HG03520 (cell line): ENCODE results near the gene RFX3.
A peak's percentile ranks its signal among the peaks of the same experiment; 100 is the strongest.
"Not testable (repeated sequence)": the region's sequence is repeated elsewhere in the genome, so short reads cannot be mapped to it uniquely, and the experiment has no call there.

Experiments used
- ATAC-seq: cut with Tn5 transposase; IDR thresholded peaks from one replicate; pipeline ENCODE4 v1.9.1; 2021; ENCODE audit warnings: mild to moderate bottlenecking, moderate library complexity; ENCODE audit not compliant: unreplicated experiment

Gene RFX3

DNA sequence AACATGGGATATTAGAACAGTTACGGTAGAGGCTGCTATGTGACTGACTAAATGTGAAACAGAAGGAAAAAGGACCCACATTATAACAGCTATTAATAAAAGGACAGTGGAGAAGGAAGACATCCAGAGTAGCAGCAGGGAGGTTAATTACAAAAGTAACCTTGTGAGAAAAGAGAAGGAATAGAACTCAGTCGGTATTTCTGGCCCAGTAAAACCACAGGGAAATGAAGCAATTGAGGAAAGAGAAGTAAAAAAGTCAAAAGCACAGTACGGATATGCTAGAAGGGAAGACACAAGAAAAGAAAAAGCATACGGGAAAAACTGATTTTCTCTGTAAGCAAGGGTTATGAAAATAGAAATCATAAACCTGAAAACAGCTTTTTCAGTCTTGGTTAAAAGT is 164.7 kb downstream of the RFX3 start:
- no peak for ATAC-seq

DNA sequence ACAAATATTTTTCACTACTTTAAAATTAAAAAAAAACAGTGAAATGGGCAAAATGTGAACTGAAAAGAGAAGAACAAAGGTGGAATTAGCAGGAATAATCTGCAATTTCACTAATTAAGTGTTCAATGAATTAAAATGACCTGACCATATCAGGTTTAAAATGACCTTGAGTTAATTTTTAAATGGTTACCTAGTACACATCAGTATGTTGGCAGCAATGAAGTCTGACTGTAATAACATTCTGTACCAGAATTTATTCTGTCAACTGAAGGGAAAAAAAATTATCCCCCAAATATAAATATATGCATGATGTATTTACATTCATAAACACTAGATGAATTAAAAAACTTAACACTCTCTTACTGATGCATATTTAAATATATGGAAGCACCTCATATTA is 165.6 kb downstream of the RFX3 start:
- no peak for ATAC-seq

DNA sequence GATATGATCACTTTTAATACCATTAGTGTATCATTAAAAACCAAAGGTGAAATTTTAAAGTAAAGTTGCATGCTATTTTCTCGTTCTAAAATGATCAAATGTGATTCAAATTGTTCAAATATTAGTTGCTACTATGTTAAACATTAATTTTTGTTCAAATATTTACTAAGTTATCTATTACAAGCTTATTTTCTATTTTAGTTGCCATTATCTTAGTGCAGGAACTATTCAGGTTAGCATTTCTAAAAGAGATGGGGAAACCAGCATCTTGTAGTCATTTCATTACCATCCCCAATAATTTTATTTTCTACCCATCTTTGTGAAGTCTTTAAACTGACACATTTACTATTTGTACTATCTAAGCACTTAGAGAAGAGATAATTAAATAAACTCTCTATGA is 166.0 kb downstream of the RFX3 start:
- no peak for ATAC-seq

DNA sequence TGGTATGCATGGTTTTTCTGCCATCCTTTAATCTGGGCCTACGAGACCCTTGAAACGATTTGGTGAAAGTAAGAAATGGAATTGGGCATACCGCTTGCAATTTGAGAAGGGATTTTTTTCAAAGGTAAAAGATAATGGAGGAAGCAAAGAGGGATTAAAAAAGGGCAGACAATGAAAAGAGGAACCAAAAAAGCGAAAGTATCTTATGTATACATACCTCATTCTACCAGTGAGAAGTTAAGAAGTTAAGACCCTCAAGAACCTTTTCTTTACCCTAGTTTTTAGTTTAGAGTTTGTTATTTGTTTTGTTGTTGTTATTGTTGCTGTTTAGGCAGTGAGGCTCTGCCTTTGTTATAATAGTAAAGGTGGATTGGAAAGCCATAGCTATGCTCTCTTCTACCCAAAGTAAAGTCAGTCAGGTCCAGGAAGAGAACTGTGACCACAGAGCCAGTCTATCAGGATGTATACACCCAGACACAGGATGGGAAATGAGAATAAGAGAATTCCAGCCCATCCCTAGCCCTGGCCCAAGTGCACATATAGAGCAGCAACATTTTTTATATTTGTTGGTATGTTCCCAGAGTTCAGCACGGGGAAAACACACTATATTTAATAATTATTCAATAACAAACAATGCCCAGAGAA is 166.6 kb downstream of the RFX3 start:
- ATAC-seq = no peak

DNA sequence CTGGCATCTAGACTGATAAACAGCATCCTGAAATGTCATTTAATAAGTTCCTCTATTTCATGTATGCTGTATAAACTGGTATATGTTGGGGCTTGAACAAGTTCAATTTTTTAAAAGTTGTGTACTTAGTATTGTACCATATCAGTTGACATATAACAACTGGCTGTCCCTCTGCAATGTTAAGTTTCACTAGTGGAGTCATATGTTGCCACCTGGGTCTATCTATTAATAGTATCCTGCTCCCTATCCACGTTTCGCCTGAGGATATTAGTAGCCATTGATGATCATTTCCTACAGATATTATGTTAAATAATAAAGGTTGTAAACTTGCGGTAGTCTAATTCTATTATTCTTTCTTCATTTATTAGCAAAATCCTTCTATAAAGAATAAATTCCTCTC is 177.6 kb downstream of the RFX3 start:
- ATAC-seq = no peak

DNA sequence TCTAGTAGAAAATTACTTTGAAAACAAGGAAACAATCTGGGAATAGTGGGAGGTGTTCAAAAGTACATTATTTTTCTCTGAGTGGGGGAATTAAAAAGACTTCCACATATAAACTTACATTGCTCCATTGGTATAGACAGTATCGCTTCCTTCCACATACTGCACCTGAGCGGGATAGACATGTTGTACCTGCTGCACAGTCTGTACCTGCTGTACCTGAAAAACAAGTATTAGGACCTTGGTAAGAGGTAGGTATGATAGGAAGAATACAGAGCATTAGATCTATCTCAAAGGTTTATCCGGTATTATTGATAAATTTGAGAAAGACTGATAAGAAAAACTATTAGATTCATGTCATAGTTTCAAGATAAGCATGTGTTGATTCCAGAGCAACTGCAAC is 179.3 kb downstream of the RFX3 start:
- no peak for ATAC-seq

DNA sequence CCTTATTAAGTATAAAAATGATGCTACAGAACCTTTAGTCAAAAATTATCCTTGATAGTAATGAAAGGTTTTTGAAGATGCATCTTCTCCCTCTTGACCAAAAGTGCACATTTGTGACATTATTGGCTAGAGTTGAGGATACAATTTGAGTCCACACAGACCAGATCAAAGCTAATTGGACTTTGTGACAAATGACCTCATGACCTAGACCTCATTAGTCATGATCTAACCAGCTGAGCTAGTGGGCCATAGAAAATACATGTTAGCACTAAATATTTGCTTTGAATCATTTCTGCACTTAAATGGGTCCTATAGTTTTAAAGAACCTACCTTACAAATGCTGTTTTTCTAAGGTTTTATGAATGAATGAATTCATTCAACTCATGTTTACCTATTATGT is 182.1 kb downstream of the RFX3 start:
- ATAC-seq = no peak

DNA sequence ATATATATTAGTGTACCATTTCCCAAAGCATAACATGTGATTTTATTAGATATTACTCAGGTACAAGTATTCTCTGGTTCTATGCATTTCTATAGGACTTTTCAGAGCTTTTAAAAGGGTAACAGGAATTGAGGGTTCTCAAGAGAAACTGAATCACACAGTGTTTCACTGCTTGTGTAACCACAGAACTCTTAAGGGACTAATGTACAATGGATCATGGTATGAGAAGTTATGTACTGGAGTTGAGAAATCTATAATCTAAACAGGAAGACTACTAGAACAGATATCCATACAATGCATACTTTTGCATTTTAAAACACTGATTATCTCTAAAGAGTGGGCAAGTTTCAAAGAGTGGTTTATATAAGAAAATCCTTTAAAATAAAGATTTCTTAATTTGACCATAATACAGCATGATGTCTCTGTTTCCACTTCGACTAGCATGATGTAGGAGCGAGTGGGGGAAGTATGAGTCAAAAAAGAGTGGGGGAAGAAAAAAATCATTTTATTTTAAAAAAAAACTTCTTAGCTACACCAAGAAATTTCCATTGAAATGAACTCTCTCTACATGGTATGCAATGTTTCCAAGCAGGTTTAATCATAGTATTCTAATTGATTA is 183.5 kb downstream of the RFX3 start:
- ATAC-seq = no peak

DNA sequence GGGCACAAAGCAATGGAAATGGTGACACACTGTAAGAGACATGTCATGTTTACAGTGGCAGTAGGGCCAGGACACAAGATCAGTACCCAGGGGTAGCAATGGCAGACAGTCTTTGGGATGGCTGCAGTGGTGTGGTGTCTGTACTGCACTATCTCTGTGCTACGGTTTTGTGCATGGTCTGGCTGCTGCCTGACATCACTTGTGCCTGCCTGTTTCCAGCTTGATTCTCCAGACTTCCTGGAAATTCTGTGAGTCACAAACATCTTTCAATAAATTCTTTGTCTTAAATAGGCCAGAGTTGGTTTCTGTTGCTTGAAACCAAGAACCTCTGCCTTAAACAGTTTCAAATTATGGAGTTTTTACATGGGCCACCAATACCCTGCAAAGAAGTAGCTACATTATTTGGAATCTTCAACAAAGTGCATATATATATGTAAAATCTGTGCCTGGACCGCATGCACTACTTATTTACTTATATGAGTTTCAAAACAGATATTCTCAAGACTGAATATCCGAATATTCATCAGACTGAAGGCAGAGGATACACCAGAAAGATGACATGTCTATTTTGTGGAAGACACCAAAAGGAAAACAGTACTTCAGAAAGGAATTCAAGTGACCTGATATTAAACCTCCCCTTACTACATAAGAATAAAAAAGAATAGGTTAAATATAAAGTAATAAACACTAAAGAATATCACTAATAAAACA is 188.1 kb downstream of the RFX3 start:
- no peak for ATAC-seq

DNA sequence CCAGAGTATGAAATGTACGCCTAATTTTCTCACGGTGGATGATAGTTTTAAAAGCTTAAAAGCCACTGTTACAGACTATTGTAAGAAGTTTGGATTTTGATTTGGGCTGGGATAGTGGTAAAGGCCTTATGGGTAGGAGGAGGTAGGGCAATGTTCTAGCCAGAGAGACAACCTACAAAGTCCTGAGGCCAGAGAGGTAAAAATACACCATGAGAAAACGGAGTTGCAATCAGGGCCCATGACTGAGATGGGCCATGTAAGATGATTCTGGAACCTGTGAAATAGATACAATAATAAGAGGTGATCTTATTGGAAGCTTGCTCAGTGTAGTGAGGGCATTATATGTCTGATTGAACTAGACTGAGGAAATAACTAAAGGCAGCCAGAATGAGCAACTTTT is 188.8 kb downstream of the RFX3 start:
- ATAC-seq = no peak

DNA sequence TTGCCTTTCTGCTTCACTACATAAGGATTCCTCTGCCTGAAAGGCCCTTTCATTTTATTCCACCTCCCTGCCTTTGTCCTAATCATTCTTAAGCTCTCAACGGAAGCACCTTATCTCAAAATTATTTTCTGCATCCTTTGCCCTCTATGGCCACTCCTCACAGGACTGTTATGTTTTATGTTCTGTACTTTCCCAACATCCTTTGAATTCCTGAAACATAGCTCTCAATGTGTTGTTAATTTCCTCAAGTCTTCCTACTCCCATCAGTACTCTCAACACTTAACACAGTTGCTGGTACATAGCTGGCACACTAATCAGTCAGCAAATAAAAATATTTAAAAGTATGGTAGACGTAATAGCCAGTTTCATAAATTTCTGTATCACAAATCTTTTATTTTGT is 193.0 kb downstream of the RFX3 start:
- ATAC-seq = no peak

DNA sequence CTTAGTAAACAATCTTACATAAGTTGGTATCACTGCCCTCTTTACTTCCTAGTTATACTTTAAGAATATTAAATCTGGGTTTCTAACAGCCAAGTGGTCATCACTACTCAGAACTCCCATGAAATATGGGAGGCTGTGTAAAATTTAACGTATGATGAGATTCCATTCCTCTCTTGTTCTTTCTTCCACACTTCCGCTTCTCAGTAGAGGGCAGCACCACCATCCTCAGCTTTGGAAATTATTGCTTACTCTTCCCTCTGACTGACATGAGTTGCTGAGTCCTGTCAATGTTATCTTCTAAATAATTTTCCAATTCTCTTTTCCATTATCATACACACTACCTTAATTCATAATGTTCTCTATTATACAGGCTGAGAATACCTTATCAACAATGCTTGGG is 194.0 kb downstream of the RFX3 start:
- ATAC-seq = no peak

DNA sequence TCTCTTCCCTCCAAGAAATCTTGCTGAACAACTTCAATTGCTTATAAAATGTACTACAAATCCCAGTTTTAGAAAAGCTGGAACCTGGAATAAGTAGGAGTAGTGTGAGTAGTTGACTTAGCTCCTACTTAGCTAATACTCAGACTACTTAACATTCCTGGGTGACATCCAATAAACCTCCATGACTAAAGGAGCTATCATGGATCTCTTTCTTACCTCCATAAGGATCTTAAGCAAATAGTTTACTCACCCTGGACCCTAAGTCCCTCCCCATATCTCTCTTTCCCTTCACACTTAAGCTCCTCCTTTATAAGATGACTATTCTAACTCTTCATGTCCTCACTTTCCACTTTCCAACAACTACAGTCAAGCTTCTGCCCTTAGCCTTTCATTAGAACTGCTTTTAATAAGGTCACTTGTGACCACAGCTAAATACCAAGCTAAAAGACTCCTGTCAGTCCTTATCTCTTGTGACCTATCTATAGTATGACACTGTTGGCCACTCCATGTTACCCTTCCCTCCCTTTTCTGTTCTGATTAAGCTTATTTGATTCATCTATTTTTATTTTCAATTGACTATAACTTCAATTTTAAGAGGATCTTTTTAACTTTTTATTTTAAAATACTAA is 194.9 kb downstream of the RFX3 start:
- ATAC-seq = no peak

DNA sequence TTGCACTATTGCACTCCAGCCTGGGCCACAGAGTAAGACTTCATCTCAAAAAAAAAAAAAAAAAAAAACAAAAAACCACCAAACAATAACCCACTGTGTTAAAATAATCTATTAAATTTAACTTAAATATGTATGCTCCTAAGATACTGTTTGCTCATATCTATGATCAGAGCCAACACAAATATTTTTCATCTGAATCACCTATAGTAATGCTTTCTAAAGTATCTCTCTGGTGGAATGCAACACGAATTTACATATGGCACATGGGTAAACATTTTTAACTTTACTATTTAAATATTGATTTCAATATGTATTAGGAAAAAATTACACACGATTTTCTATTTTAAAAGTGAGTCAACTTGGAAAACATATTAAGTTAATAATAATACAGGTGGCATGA is 196.4 kb downstream of the RFX3 start:
- no peak for ATAC-seq

DNA sequence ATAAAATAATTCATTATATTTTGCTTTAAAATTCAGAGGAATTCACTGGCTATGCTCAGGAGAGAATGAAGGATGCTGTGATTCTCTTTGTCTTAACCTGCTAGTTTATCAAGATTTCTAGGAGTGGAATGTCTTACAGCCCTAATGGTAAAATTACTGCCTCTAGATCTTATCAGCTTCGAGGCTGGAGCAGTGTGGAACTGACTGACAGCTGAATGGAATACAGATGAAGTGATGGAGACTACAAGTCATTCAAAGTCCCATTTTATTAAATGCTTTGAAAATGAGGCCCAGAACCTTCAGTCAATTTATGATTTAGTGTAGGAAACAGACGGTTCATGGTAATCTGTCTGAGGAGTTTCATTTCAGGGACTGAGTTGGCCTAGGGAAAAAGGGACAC is 202.1 kb downstream of the RFX3 start:
- no peak for ATAC-seq

DNA sequence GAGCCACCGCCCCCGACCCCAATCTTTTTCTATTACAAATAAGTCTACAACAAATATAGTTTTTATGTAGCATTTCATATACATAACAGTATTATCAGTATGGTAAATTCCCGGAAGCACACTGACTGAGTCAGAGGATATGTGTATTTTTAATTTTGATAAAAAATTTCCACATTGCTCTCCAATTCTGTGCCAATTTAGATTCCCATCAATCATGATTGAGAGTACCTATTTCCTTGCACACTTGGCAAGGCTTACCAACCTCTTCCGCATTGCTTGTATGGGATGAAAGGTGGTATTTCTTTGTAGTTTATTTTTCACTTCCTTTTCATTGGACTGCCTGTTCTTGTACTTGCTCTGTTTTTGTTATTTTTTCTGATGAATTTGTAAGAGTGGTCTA is 204.6 kb downstream of the RFX3 start:
- ATAC-seq = no peak

DNA sequence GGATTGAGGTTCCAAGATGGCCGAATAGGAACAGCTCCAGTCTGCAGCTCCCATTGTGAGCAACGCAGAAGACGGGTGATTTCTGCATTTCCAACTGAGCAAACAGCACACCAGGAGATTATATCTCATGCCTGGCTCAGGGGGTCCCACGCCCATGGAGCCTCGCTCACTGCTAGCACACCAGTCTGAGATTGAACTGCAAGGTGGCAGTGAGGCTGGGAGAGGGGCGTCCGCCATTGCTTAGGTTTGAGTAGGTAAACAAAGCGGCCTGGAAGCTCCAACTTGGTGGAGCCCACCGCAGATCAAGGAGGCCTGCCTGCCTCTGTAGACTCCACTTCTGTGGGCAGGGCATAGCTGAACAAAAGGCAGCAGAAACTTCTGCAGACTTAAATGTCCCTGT is 213.2 kb downstream of the RFX3 start:
- ATAC-seq = not testable (repeated sequence)

DNA sequence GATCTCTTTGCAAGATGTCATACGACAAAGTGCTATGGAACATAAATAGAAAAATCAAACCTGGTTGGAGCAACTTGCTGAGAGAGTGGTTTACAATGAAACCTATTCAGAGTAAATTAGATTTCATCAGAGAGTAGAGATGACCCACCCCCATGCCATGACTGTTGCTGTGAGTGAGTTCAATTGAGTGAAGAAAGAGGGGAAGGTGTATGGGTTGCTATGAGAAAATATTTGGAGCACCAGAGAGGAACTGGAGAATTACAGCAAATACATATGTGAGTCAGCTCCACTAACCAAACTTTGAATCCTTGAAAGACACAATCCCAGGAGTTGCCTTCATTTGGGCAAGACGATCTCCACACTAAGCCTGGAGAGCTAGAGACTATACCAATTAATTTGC is 217.2 kb downstream of the RFX3 start:
- no peak for ATAC-seq

DNA sequence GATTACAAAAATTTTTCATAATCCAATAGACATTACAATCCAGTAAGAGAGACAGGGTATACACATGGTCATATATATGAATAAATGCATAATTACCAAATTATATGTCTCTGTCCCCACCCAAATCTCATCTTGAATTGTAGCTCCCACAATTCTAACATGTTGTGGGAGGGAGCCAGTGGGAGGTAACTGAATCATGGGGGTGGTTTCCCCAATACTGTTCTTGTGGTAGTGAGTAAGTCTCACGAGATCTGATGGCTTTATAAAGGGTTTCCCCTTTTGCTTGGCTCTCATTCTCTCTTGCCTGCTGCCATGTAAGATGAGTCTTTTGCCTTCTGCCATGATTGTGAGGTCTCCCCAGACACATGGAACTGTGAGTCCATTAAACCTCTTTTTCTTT is 221.4 kb downstream of the RFX3 start:
- not testable (repeated sequence) for ATAC-seq

DNA sequence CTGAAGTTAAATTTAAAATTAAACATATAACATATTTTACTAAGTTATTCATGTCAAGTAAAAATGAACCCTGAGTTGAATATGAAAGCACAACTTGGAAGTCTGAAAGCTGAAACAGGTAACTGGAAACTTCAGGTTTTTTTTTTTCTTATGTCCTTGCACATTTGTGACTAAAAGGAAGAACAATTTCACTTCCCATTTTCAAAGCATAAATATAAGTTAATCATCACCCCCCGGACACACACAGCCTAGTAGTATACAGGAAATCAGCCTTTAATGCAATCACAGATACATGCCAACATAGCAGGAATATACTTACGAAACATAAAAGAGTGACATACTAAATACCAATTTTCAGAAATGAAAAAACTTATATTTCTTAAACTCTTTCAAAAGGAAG is 225.9 kb downstream of the RFX3 start:
- peak; percentile 98 for ATAC-seq

DNA sequence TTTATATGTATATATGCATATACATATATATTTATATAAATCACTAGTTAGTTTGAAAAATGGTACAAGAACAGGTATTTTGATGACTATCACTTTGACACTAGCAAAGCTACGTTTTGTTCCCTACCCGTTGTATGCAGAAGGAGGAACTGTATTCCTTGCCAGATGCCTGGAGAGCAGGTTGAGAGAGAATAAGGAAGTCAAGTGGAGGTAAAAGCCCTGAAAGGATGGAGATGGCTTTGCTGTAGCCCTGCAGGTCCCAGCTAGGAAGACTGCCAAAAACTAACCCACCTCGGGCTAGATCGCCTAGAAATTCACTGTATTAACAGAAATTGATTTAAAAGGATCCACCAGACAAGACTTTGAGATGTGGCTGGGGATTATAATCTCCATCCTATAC is 229.3 kb downstream of the RFX3 start:
- no peak for ATAC-seq

DNA sequence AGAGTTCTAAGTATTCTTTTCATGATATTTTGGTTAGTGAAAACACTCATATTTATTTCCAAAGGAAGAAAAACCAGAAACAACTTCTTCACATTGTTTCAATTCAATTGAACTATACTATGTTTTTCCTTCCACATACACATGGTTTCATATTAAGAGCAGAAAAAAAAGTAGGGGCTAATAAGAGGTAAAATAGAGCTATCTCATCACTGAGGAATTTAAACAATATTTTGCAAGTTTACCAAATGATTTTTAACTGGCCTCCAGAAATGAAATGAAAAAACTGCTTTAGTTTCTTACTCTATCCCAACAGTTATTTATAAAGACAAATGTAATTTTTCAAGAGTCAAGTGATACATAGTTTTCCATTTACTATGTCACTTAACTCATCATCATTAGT is 233.5 kb downstream of the RFX3 start:
- ATAC-seq = no peak
